Measurements from ENCODE around the gene BMP8A. TPM values are rescaled to one million over a fixed set of nuclear protein-coding genes. Genes with fewer than 3 reads are reported as not detected.

The BMP8A gene
- total RNA-seq, 1 donor from 2014 or later, result 0.16 TPM

GRCh38 chr1:39564941-39565340, 73.5 kb downstream of the BMP8A start:
- DNase-seq, result no peak
- TF ChIP-seq, protein P1, sequence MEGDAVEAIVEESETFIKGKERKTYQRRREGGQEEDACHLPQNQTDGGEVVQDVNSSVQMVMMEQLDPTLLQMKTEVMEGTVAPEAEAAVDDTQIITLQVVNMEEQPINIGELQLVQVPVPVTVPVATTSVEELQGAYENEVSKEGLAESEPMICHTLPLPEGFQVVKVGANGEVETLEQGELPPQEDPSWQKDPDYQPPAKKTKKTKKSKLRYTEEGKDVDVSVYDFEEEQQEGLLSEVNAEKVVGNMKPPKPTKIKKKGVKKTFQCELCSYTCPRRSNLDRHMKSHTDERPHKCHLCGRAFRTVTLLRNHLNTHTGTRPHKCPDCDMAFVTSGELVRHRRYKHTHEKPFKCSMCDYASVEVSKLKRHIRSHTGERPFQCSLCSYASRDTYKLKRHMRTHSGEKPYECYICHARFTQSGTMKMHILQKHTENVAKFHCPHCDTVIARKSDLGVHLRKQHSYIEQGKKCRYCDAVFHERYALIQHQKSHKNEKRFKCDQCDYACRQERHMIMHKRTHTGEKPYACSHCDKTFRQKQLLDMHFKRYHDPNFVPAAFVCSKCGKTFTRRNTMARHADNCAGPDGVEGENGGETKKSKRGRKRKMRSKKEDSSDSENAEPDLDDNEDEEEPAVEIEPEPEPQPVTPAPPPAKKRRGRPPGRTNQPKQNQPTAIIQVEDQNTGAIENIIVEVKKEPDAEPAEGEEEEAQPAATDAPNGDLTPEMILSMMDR (IDR thresholded peaks at IDR 0.05; ENCODE audit: borderline replicate concordance), result no peak
- no peak overlapping the region for H3K4me3 ChIP-seq
- no peak overlapping the region for H3K27ac ChIP-seq (replicated peaks)
- intact Hi-C loops (cut with micrococcal nuclease), result no loop called here
- no peaks in the 10 kb centered on the region for H3K27me3 ChIP-seq (ENCODE audit: low read depth)
- H3K9me3 ChIP-seq (replicated peaks), result no peaks in the 10 kb centered on the region
- H3K4me1 ChIP-seq, result peaks cover 39% of the 10 kb centered on the region
- peaks cover 100% of the 10 kb centered on the region for H3K36me3 ChIP-seq

GRCh38 chr1:39566441-39567137, 75.2 kb downstream of the BMP8A start:
- TF ChIP-seq, protein P1 (IDR thresholded peaks at IDR 0.05; ENCODE audit: borderline replicate concordance), result no peak
- no peaks in the 10 kb centered on the region for H3K9me3 ChIP-seq (replicated peaks)
- no peak for DNase-seq
- intact Hi-C loops (cut with micrococcal nuclease), result no loop called here
- H3K4me1 ChIP-seq, result peaks cover 55% of the 10 kb centered on the region
- peaks cover 100% of the 10 kb centered on the region for H3K36me3 ChIP-seq
- no peaks in the 10 kb centered on the region for H3K27me3 ChIP-seq (ENCODE audit: low read depth)
- H3K4me3 ChIP-seq, result no peak overlapping the region
- H3K27ac ChIP-seq (replicated peaks), result no peak overlapping the region

DNA sequence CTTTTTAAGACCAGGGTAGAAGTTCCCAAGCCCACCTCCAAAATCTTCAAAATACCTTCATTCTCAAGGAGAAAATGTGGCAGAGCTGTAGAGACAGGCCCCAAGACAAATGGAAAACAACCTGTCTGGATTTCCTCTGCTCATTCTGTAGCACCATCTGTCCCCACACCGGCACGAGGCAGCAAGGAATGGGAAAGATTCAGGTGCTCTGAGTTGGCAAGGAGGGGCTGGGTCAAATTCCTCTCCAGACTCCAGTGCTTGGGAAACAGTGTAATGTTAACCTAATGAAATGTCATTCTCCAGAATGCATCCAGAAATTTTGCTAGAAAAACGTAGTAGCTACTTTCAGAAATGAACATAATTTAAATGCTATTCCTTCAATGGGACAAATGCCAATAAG, 75.9 kb downstream of the BMP8A start:
- intact Hi-C loops (cut with micrococcal nuclease), result no loop called here
- H3K27me3 ChIP-seq (ENCODE audit: low read depth), result no peaks in the 10 kb centered on the region
- DNase-seq, result no peak
- no peak overlapping the region for H3K4me3 ChIP-seq
- peaks cover 62% of the 10 kb centered on the region for H3K4me1 ChIP-seq
- no peak overlapping the region for H3K27ac ChIP-seq (replicated peaks)
- H3K9me3 ChIP-seq (replicated peaks), result no peaks in the 10 kb centered on the region
- TF ChIP-seq, protein P1 (IDR thresholded peaks at IDR 0.05; ENCODE audit: borderline replicate concordance), result no peak
- H3K36me3 ChIP-seq, result peaks cover 100% of the 10 kb centered on the region

- no peaks in the 10 kb centered on the region for H3K27me3 ChIP-seq (ENCODE audit: low read depth)
- H3K4me3 ChIP-seq, result no peak overlapping the region
- peaks cover 71% of the 10 kb centered on the region for H3K4me1 ChIP-seq
- intact Hi-C loops (cut with micrococcal nuclease), result no loop called here
- H3K36me3 ChIP-seq, result peaks cover 99% of the 10 kb centered on the region
- no peaks in the 10 kb centered on the region for H3K9me3 ChIP-seq (replicated peaks)
- H3K27ac ChIP-seq (replicated peaks), result no peak overlapping the region
- no peak for DNase-seq
- TF ChIP-seq, protein P1 (IDR thresholded peaks at IDR 0.05; ENCODE audit: borderline replicate concordance), result no peak
Observed at GRCh38 chr1:39568208-39568607, 76.8 kb downstream of the BMP8A start.

- Histone ChIP-seq H3K4me3 (no peak overlapping the region), H3K27me3 (ENCODE audit: low read depth) (no peaks in the 10 kb centered on the region), H3K4me1 (peaks cover 79% of the 10 kb centered on the region), H3K36me3 (peaks cover 95% of the 10 kb centered on the region), H3K9me3 (replicated peaks) (no peaks in the 10 kb centered on the region), H3K27ac (replicated peaks) (no peak overlapping the region)
- intact Hi-C loops (cut with micrococcal nuclease), result no loop called here
- TF ChIP-seq, protein P1 (IDR thresholded peaks at IDR 0.05; ENCODE audit: borderline replicate concordance), result no peak
- no peak for DNase-seq
Observed at GRCh38 chr1:39569034-39569433, 77.6 kb downstream of the BMP8A start.
